K562 (cell line): ENCODE data around the gene CPE. TPM values are rescaled to one million over a fixed set of nuclear protein-coding genes. Genes with fewer than 3 reads are reported as not detected.

Source experiments
- ATAC-seq: fragments of 200-7000 bp; cut with Tn5 transposase; 3 replicates; pipeline ENCODE4 v1.9.1; 2020; ENCODE audit warnings: moderate library complexity
- BruUV-seq: library from RNA; stranded (reverse); fragments of 400-500 nt; replicated peaks from 2 replicates; lab custom pipeline; 2021; lab: Mats Ljungman, UMichigan
- CTCF ChIA-PET: fragments of 300-600 bp; formaldehyde crosslinking; extraction: SDS; loops from one replicate; lab custom pipeline; 2021; ENCODE audit warnings: low intra/inter-chr PET ratio; lab: Yijun Ruan, JAX
- POLR2A ChIA-PET: fragments of 300-600, 350-650 bp; sonication (Branson Sonifier 250); formaldehyde crosslinking; extraction: SDS; loops from one replicate; lab custom pipeline; 2021; ENCODE audit warnings: antibody characterized with exemption, inconsistent platforms; lab: Yijun Ruan, JAX
- DNase-seq, 4 experiments: peaks; one replicate each; pipeline versions ENCODE4 v3.0.0 to v3.0.0-alpha.2; 2011 to 2018; ENCODE audit warnings: low spot score in 3 of 4, mixed read lengths in 3 of 4; ENCODE audit errors: extremely low read depth in 1 of 4
- FAIRE-seq: peaks from 2 replicates; lab custom pipeline; 2011; peaks lifted over from hg19 to GRCh38; lab: Jason Lieb, UNC
- H2AFZ ChIP-seq: 2 replicates; pipeline ENCODE4 v1.6.0; 2011; ENCODE audit warnings: low read depth, low read length, control low read depth, inconsistent platforms
- H3K27ac ChIP-seq: fragments of 200-600 bp; 3 replicates; pipeline ENCODE4 v1.8.0; 2011; ENCODE audit warnings: low read depth, mild to moderate bottlenecking, control low read depth, inconsistent platforms, low read length, moderate library complexity, mixed read lengths; ENCODE audit errors: extremely low read depth
- H3K27me3 ChIP-seq, 2 experiments: fragments of 300-600 bp in 1 of 2; 2 replicates in 1 of 2; 3 replicates in 1 of 2; pipeline versions ENCODE4 v1.6.0 to v1.8.0; 2011; ENCODE audit warnings: inconsistent platforms in 2 of 2, low read length in 2 of 2, mild to moderate bottlenecking in 1 of 2, mixed read lengths in 1 of 2, moderate library complexity in 1 of 2; ENCODE audit not compliant: control insufficient read depth in 2 of 2, insufficient read depth in 2 of 2
- H3K36me3 ChIP-seq: fragments of 300-600 bp; 3 replicates; pipeline ENCODE4 v1.8.0; 2011; ENCODE audit warnings: mild to moderate bottlenecking, low read length, inconsistent platforms; ENCODE audit not compliant: control insufficient read depth, insufficient read depth
- H3K4me1 ChIP-seq, 2 experiments: fragments of 200-600 bp in 1 of 2; replicated peaks in 1 of 2; 2 replicates in 1 of 2; 3 replicates in 1 of 2; pipeline versions ENCODE4 v1.5.1 to v1.8.0; 2011; ENCODE audit warnings: inconsistent platforms in 2 of 2, low read length in 2 of 2, mild to moderate bottlenecking in 1 of 2, mixed read lengths in 1 of 2, moderate library complexity in 1 of 2; ENCODE audit not compliant: control insufficient read depth in 2 of 2, insufficient read depth in 2 of 2
- H3K4me2 ChIP-seq: 2 replicates; pipeline ENCODE4 v1.6.1; 2011; ENCODE audit warnings: low read length, control low read depth, inconsistent platforms, mixed read lengths; ENCODE audit not compliant: insufficient read depth
- H3K4me3 ChIP-seq: fragments of 200-600 bp; sonication (generic), shearing (Covaris generic); 2 replicates; pipeline ENCODE4 v1.5.1; 2016; ENCODE audit warnings: control low read depth, inconsistent platforms
- H3K79me2 ChIP-seq: fragments of 200-600 bp; 3 replicates; pipeline ENCODE4 v1.8.0; 2011; ENCODE audit warnings: low read length, inconsistent platforms; ENCODE audit not compliant: control insufficient read depth, insufficient read depth
- H3K9ac ChIP-seq, 2 experiments: 2 replicates each; pipeline versions ENCODE4 v1.6.0 to v1.6.1; 2011; ENCODE audit warnings: low read depth in 2 of 2, low read length in 2 of 2, control low read depth in 1 of 2, inconsistent platforms in 1 of 2, mild to moderate bottlenecking in 1 of 2, mixed read lengths in 1 of 2; ENCODE audit not compliant: insufficient read depth in 1 of 2
- H3K9me1 ChIP-seq: one replicate; pipeline ENCODE4 v1.6.0; 2011; ENCODE audit warnings: inconsistent platforms, mild to moderate bottlenecking, low read length, moderate library complexity; ENCODE audit not compliant: control insufficient read depth, insufficient read depth
- H3K9me3 ChIP-seq: replicated peaks from 2 replicates; pipeline ENCODE4 v1.5.1; 2011; ENCODE audit warnings: low read depth, low read length, inconsistent platforms; ENCODE audit not compliant: control insufficient read depth, insufficient read depth
- H4K20me1 ChIP-seq: replicated peaks from 2 replicates; pipeline ENCODE4 v1.6.1; 2011; ENCODE audit warnings: low read length, inconsistent platforms, mixed read lengths; ENCODE audit not compliant: control insufficient read depth, insufficient read depth
- ATF1 ChIP-seq, 2 experiments: fragments of 450-650 bp in 1 of 2; IDR thresholded peaks; 2 replicates each; pipeline ENCODE4 v1.6.1; 2016; ENCODE audit warnings: missing compliant biosample characterization in 1 of 2, missing genetic modification characterization in 1 of 2
- ATF4 ChIP-seq: fragments of 450-650 bp; formaldehyde crosslinking; IDR thresholded peaks from 2 replicates; pipeline ENCODE4 v1.4.0; 2022; ENCODE audit warnings: mild to moderate bottlenecking, moderate library complexity
- HIVEP1 ChIP-seq: fragments of 250-450 bp; sonication (Bioruptor Pico); IDR thresholded peaks from 2 replicates; pipeline ENCODE4 v1.4.0; 2020; ENCODE audit warnings: mild to moderate bottlenecking
- MAFF ChIP-seq: IDR thresholded peaks from 2 replicates; pipeline ENCODE4 v1.6.1; 2012; ENCODE audit warnings: low read length, improper control_type of control experiment
- MEF2A ChIP-seq: IDR thresholded peaks from 2 replicates; pipeline ENCODE4 v1.6.1; 2011; ENCODE audit warnings: low read depth, mild to moderate bottlenecking, low read length, moderate library complexity; ENCODE audit not compliant: control insufficient read depth
- RBM22 ChIP-seq: fragments of 200-400 bp; formaldehyde crosslinking; IDR thresholded peaks from 2 replicates; pipeline ENCODE4 v1.6.1; 2018; ENCODE audit warnings: low read length, low read depth; ENCODE audit not compliant: poor library complexity, severe bottlenecking
- SREBF1 ChIP-seq: fragments of 150-350 bp; IDR thresholded peaks from 2 replicates; pipeline ENCODE4 v1.6.1; 2014; ENCODE audit warnings: antibody characterized with exemption, low read depth, low read length, borderline replicate concordance
- USF2 ChIP-seq: sonication (generic); formaldehyde crosslinking; IDR thresholded peaks from 2 replicates; pipeline ENCODE4 v1.5.0; 2020; ENCODE audit warnings: missing genetic modification reagents
- WGBS: fragments of 100-300 bp; shearing (Covaris generic); methylation state at CpG from one replicate; pipeline ENCODE4 v1.1.6; 2016; ENCODE audit warnings: low coverage, mixed read lengths; ENCODE audit not compliant: insufficient coverage; ENCODE audit errors: missing lambda C conversion rate; 5-methylcytosine and 5-hydroxymethylcytosine counted together
- in situ Hi-C: fragments of 300-500 bp; cut with MboI; formaldehyde crosslinking; loops from 4 replicates; pipeline ENCODE4 v1.15.0; 2018; ENCODE audit warnings: inconsistent platforms, mixed read lengths
- intact Hi-C: fragments of 100-400 bp; cut with micrococcal nuclease; formaldehyde crosslinking; loops from 2 replicates; pipeline ENCODE4 v1.14.2; 2022
- polyA plus RNA-seq, 8 experiments: library from polyadenylated mRNA; depleted of rRNA in 4 of 8; stranded (reverse) in 5 of 8; unstranded in 3 of 8; fragments of >200 nt; fragmentation: Nextera tagmentation in 2 of 8; fragmentation: Illumina TruSeq in 1 of 8; extraction: Ambion mirVana in 2 of 8; extraction: Trizol in 1 of 8; gene quantifications; 2 replicates each; pipeline versions ENCODE4 v1.2.1 to v1.2.3, GENCODE V29; 2011 to 2014; ENCODE audit warnings: inconsistent platforms in 1 of 8, missing spikeins in 1 of 8
- total RNA-seq, 7 experiments: library from RNA; depleted of rRNA in 6 of 7; stranded (reverse); fragments of >200 nt in 6 of 7; fragmentation: Illumina TruSeq in 2 of 7; extraction: Trizol in 2 of 7; gene quantifications; 2 replicates each; pipeline versions ENCODE4 v1.2.1 to v1.2.3, GENCODE V29; 2011 to 2021; ENCODE audit warnings: low replicate concordance in 1 of 7
- TF ChIP-seq, protein P1 (sequence below), 2 experiments: IDR thresholded peaks; 2 replicates each; pipeline ENCODE4 v1.6.1; 2012; ENCODE audit warnings: improper control_type of control experiment in 2 of 2, low read depth in 2 of 2, low read length in 2 of 2, borderline replicate concordance in 1 of 2
- TF ChIP-seq, protein P2 (sequence below), 2 experiments: fragments of 450-650 bp; IDR thresholded peaks; 2 replicates each; pipeline ENCODE4 v1.6.1; 2018; ENCODE audit warnings: mild to moderate bottlenecking in 2 of 2, low read depth in 1 of 2; ENCODE audit not compliant: partially characterized antibody in 2 of 2

Gene CPE
- total and polyA plus RNA-seq, 9 of the 15 experiments (the other 6 are each of a cell fraction or from before 2014, with no cell fraction given) = 0.04 to 0.16 (median 0.06) TPM; not detected in 4

- DNase-seq (peak; percentile 75 to 91 (median 81)), ATAC-seq (peak; percentile 92), FAIRE-seq (peak; percentile 99)
- intact Hi-C loops (no loop called here), in situ Hi-C loops (no loop called here)
- TSS peak; percentile 87 for BruUV-seq
- WGBS = 27% methylated on average over 14 of the region's 14 CpGs
- no peak overlapping the region for H3K4me3 ChIP-seq
- H3K9me3 ChIP-seq = peaks cover 12% of the 10 kb centered on the region; the same call in 1 of the 2 replicates
- peak overlapping the region; percentile 56 to 63; a peak in 3 of 4 replicates for H3K9ac ChIP-seq
- no peaks in the 10 kb centered on the region for H3K79me2 ChIP-seq
- peak overlapping the region; percentile 49 for H2AFZ ChIP-seq
- no peaks in the 10 kb centered on the region for H3K27me3 ChIP-seq
- peak overlapping the region; percentile 80 for H3K27ac ChIP-seq
- H4K20me1 ChIP-seq = no peaks in the 10 kb centered on the region
- ChIA-PET CTCF (no interaction called here), POLR2A (interaction anchor here (0.6 to 1.6 kb wide), 7 partner anchors 8 to 1638 kb away, joined by 3 to 4 read pairs (median 3); partner anchors contain the start of gene TMEM192)
- no peaks in the 10 kb centered on the region for H3K9me1 ChIP-seq
- H3K4me1 ChIP-seq = peaks cover 3 to 33% of the 10 kb centered on the region in 2 experiments; a peak in 3 of 5 replicates
- H3K4me2 ChIP-seq = peak overlapping the region; percentile 40
- H3K36me3 ChIP-seq = no peaks in the 10 kb centered on the region
- no peak for TF ChIP-seq HIVEP1
- TF ChIP-seq ATF4 (CRISPR knock-in tag) = 0 out of 2 replicates have a peak, but pooled peaks have one; percentile 39
- TF ChIP-seq RBM22 = no peak
- TF ChIP-seq MAFF = peak; percentile 34; the same call in 1 of the 2 replicates
- TF ChIP-seq, protein P1, sequence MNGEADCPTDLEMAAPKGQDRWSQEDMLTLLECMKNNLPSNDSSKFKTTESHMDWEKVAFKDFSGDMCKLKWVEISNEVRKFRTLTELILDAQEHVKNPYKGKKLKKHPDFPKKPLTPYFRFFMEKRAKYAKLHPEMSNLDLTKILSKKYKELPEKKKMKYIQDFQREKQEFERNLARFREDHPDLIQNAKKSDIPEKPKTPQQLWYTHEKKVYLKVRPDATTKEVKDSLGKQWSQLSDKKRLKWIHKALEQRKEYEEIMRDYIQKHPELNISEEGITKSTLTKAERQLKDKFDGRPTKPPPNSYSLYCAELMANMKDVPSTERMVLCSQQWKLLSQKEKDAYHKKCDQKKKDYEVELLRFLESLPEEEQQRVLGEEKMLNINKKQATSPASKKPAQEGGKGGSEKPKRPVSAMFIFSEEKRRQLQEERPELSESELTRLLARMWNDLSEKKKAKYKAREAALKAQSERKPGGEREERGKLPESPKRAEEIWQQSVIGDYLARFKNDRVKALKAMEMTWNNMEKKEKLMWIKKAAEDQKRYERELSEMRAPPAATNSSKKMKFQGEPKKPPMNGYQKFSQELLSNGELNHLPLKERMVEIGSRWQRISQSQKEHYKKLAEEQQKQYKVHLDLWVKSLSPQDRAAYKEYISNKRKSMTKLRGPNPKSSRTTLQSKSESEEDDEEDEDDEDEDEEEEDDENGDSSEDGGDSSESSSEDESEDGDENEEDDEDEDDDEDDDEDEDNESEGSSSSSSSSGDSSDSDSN (IDR thresholded peaks at IDR 0.05; ENCODE audit: borderline replicate concordance in 1 of 2, low read depth in 2 of 2, low read length in 2 of 2) = no peak
- TF ChIP-seq, protein P2, sequence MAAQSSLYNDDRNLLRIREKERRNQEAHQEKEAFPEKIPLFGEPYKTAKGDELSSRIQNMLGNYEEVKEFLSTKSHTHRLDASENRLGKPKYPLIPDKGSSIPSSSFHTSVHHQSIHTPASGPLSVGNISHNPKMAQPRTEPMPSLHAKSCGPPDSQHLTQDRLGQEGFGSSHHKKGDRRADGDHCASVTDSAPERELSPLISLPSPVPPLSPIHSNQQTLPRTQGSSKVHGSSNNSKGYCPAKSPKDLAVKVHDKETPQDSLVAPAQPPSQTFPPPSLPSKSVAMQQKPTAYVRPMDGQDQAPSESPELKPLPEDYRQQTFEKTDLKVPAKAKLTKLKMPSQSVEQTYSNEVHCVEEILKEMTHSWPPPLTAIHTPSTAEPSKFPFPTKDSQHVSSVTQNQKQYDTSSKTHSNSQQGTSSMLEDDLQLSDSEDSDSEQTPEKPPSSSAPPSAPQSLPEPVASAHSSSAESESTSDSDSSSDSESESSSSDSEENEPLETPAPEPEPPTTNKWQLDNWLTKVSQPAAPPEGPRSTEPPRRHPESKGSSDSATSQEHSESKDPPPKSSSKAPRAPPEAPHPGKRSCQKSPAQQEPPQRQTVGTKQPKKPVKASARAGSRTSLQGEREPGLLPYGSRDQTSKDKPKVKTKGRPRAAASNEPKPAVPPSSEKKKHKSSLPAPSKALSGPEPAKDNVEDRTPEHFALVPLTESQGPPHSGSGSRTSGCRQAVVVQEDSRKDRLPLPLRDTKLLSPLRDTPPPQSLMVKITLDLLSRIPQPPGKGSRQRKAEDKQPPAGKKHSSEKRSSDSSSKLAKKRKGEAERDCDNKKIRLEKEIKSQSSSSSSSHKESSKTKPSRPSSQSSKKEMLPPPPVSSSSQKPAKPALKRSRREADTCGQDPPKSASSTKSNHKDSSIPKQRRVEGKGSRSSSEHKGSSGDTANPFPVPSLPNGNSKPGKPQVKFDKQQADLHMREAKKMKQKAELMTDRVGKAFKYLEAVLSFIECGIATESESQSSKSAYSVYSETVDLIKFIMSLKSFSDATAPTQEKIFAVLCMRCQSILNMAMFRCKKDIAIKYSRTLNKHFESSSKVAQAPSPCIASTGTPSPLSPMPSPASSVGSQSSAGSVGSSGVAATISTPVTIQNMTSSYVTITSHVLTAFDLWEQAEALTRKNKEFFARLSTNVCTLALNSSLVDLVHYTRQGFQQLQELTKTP (IDR thresholded peaks at IDR 0.05; ENCODE audit: low read depth in 1 of 2, partially characterized antibody in 2 of 2) = peak in 1 of 2 experiments; percentile 27
- TF ChIP-seq MEF2A = no peak
- no peak for TF ChIP-seq USF2 (CRISPR knock-in tag)
- TF ChIP-seq SREBF1 = no peak
- no peak for TF ChIP-seq ATF1 (CRISPR knock-in tag; IDR thresholded peaks at IDR 0.05)
- TF ChIP-seq ATF1 (tag; IDR thresholded peaks at IDR 0.05) = peak; percentile 95
Measured at GRCh38 chr4:165476214-165477098, 97.6 kb downstream of the CPE start.
